GM21447 (cell line): ENCODE results near the gene GPBP1L1.
"Not testable (repeated sequence)": the region's sequence is repeated elsewhere in the genome, so short reads cannot be mapped to it uniquely, and the experiment has no call there.

Experiments used
- ATAC-seq: cut with Tn5 transposase; IDR thresholded peaks from one replicate; pipeline ENCODE4 v1.9.1; 2021; ENCODE audit not compliant: unreplicated experiment

GPBP1L1 gene

GRCh38 chr1:45684402-45684801 lies 1.9 kb downstream of the GPBP1L1 start:
- ATAC-seq, result no peak

- ATAC-seq, result no peak
Measured at GRCh38 chr1:45682942-45683341, 3.4 kb downstream of the GPBP1L1 start.

GRCh38 chr1:45679123-45679522 lies 7.2 kb downstream of the GPBP1L1 start:
- ATAC-seq, result no peak

- no peak for ATAC-seq
Measured at GRCh38 chr1:45678489-45678888, 7.8 kb downstream of the GPBP1L1 start.

- no peak for ATAC-seq
Measured at GRCh38 chr1:45677751-45678245, 8.5 kb downstream of the GPBP1L1 start.

- ATAC-seq, result not testable (repeated sequence)
Measured at GRCh38 chr1:45676553-45676952, 9.8 kb downstream of the GPBP1L1 start.

- no peak for ATAC-seq
Measured at GRCh38 chr1:45674478-45674877, 11.9 kb downstream of the GPBP1L1 start.

GRCh38 chr1:45673956-45674355 lies 12.4 kb downstream of the GPBP1L1 start:
- ATAC-seq, result no peak

GRCh38 chr1:45669859-45670655 lies 16.3 kb downstream of the GPBP1L1 start:
- ATAC-seq, result no peak

- no peak for ATAC-seq
Measured at GRCh38 chr1:45669379-45669778, 17.0 kb downstream of the GPBP1L1 start.

GRCh38 chr1:45668526-45668925 lies 17.8 kb downstream of the GPBP1L1 start:
- no peak for ATAC-seq

- ATAC-seq, result no peak
Measured at GRCh38 chr1:45667321-45668111, 18.8 kb downstream of the GPBP1L1 start.

GRCh38 chr1:45666836-45667235 lies 19.5 kb downstream of the GPBP1L1 start:
- ATAC-seq, result no peak

GRCh38 chr1:45660336-45660735 lies 26.0 kb downstream of the GPBP1L1 start:
- no peak for ATAC-seq

GRCh38 chr1:45659222-45659621 lies 27.1 kb downstream of the GPBP1L1 start:
- ATAC-seq, result no peak

GRCh38 chr1:45658171-45658570 lies 28.2 kb downstream of the GPBP1L1 start:
- no peak for ATAC-seq

GRCh38 chr1:45656573-45657226 lies 29.6 kb downstream of the GPBP1L1 start:
- ATAC-seq, result no peak

GRCh38 chr1:45654540-45655280 lies 31.6 kb downstream of the GPBP1L1 start:
- no peak for ATAC-seq

GRCh38 chr1:45647248-45648021 lies 38.9 kb downstream of the GPBP1L1 start:
- ATAC-seq, result no peak

- no peak for ATAC-seq
Measured at GRCh38 chr1:45644661-45645060, 41.7 kb downstream of the GPBP1L1 start.
